SK-N-SH treated with all-trans-retinoic acid at 6 μM for 48 hours (cell line): ENCODE data around the gene TRAK1.

Experiments used
- ATAC-seq: fragments of 200-7000 bp; cut with Tn5 transposase; 3 replicates; pipeline ENCODE4 v1.9.1; 2020; ENCODE audit warnings: mild to moderate bottlenecking, moderate library complexity
- ARNTL ChIP-seq: fragments of 450-650 bp; formaldehyde crosslinking; IDR thresholded peaks from 2 replicates; pipeline ENCODE4 v1.5.0; 2020; ENCODE audit warnings: low read depth, mild to moderate bottlenecking, moderate library complexity, borderline replicate concordance
- CREB5 ChIP-seq: fragments of 250-450 bp; sonication (Bioruptor Pico); IDR thresholded peaks from 2 replicates; pipeline ENCODE4 v1.5.1; 2020; ENCODE audit warnings: low read depth, mild to moderate bottlenecking, moderate library complexity
- CSDC2 ChIP-seq: fragments of 250-450 bp; sonication (Bioruptor Pico); IDR thresholded peaks from 2 replicates; pipeline ENCODE4 v1.5.0; 2020; ENCODE audit warnings: mild to moderate bottlenecking, moderate library complexity
- ESRRG ChIP-seq: fragments of 250-450 bp; sonication (Bioruptor Pico); IDR thresholded peaks from 2 replicates; pipeline ENCODE4 v1.6.1; 2021; ENCODE audit warnings: mild to moderate bottlenecking
- OSR1 ChIP-seq: fragments of 250-450 bp; sonication (Bioruptor Pico); IDR thresholded peaks from 2 replicates; pipeline ENCODE4 v1.8.0; 2022; ENCODE audit warnings: moderate library complexity, mild to moderate bottlenecking, inconsistent platforms
- PATZ1 ChIP-seq: fragments of 250-450 bp; sonication (Bioruptor Pico); IDR thresholded peaks from 2 replicates; pipeline ENCODE4 v1.8.0; 2020; ENCODE audit warnings: mild to moderate bottlenecking, moderate library complexity, borderline replicate concordance
- POU6F1 ChIP-seq: fragments of 250-450 bp; sonication (Bioruptor Pico); IDR thresholded peaks from 2 replicates; pipeline ENCODE4 v1.8.0; 2021; ENCODE audit warnings: low read depth, mild to moderate bottlenecking, moderate library complexity, borderline replicate concordance
- PPARA ChIP-seq: fragments of 250-450 bp; sonication (Bioruptor Pico); IDR thresholded peaks from 2 replicates; pipeline ENCODE4 v1.5.0; 2020; ENCODE audit warnings: mild to moderate bottlenecking, borderline replicate concordance
- RARB ChIP-seq: fragments of 250-450 bp; sonication (Bioruptor Pico); IDR thresholded peaks from 2 replicates; pipeline ENCODE4 v1.8.0; 2021; ENCODE audit warnings: mild to moderate bottlenecking, moderate library complexity
- SNAI2 ChIP-seq: fragments of 250-450 bp; sonication (Bioruptor Pico); IDR thresholded peaks from 2 replicates; pipeline ENCODE4 v1.5.0; 2020; ENCODE audit warnings: mild to moderate bottlenecking, moderate library complexity
- TCF4 ChIP-seq: fragments of 250-450 bp; sonication (Bioruptor Pico); IDR thresholded peaks from 2 replicates; pipeline ENCODE4 v1.8.0; 2021; ENCODE audit warnings: mild to moderate bottlenecking, moderate library complexity, borderline replicate concordance
- TOX ChIP-seq: fragments of 250-450 bp; sonication (Bioruptor Pico); IDR thresholded peaks from 2 replicates; pipeline ENCODE4 v1.8.0; 2021; ENCODE audit warnings: mild to moderate bottlenecking, moderate library complexity, borderline replicate concordance
- ZFP3 ChIP-seq: fragments of 250-450 bp; sonication (Bioruptor Pico); IDR thresholded peaks from 2 replicates; pipeline ENCODE4 v1.5.0; 2020; ENCODE audit warnings: mild to moderate bottlenecking, moderate library complexity
- ZFP30 ChIP-seq: fragments of 450-650 bp; formaldehyde crosslinking; IDR thresholded peaks from 2 replicates; pipeline ENCODE4 v1.5.0; 2022; ENCODE audit warnings: mild to moderate bottlenecking, moderate library complexity
- ZNF565 ChIP-seq: fragments of 450-650 bp; formaldehyde crosslinking; conservative IDR thresholded peaks from 2 replicates; pipeline ENCODE4 v1.5.0; 2020; ENCODE audit warnings: low read depth, mild to moderate bottlenecking, moderate library complexity
- ZNF70 ChIP-seq: fragments of 450-650 bp; formaldehyde crosslinking; IDR thresholded peaks from 2 replicates; pipeline ENCODE4 v1.5.0; 2020; ENCODE audit warnings: mild to moderate bottlenecking, moderate library complexity
- ZNF8 ChIP-seq: fragments of 450-650 bp; formaldehyde crosslinking; IDR thresholded peaks from 2 replicates; pipeline ENCODE4 v1.5.0; 2020; ENCODE audit warnings: mild to moderate bottlenecking, moderate library complexity
- TF ChIP-seq, protein P1 (sequence below): fragments of 250-450 bp; sonication (Bioruptor Pico); IDR thresholded peaks from 2 replicates; pipeline ENCODE4 v1.5.0; 2020; ENCODE audit warnings: mild to moderate bottlenecking, moderate library complexity

The TRAK1 gene

DNA sequence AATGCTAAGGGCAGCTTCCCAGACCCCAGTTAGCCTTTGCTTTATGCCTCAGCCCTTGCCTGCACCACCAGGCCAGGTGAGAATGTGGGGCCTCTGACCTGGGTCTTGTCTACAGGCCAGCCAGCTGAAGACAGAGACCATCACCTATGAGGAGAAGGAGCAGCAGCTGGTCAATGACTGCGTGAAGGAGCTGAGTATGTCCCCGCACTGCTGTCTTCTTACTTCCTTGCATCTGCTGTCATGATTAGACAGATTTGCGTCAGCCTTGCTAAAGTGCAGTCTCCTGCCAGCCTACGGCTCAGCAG is 100.2 kb downstream of the TRAK1 start:
- no peak for TF ChIP-seq ESRRG
- no peak for TF ChIP-seq CREB5 (CRISPR knock-in tag)
- TF ChIP-seq CSDC2 (CRISPR knock-in tag), result no peak
- TF ChIP-seq TOX, result no peak
- TF ChIP-seq, all 23 proteins: peak for 0
- peak; percentile 48 for ATAC-seq

GRCh38 chr3:42192334-42193200 is 101.4 kb downstream of the TRAK1 start:
- TF ChIP-seq ZNF565 (CRISPR knock-in tag) (no peak), CSDC2 (CRISPR knock-in tag) (no peak), TCF4 (CRISPR knock-in tag) (no peak), ZNF70 (CRISPR knock-in tag) (no peak)
- no peak for ATAC-seq

GRCh38 chr3:42194943-42195510 is 103.9 kb downstream of the TRAK1 start:
- TF ChIP-seq TOX (no peak), ARNTL (CRISPR knock-in tag) (no peak), SNAI2 (CRISPR knock-in tag) (no peak), RARB (CRISPR knock-in tag) (no peak), ZFP30 (CRISPR knock-in tag) (no peak), OSR1 (CRISPR knock-in tag) (no peak), CREB5 (CRISPR knock-in tag) (no peak), TCF4 (CRISPR knock-in tag) (no peak), ZFP3 (CRISPR knock-in tag) (no peak), PPARA (CRISPR knock-in tag) (no peak), CSDC2 (CRISPR knock-in tag) (no peak), POU6F1 (CRISPR knock-in tag) (no peak), ZNF8 (CRISPR knock-in tag) (no peak), PATZ1 (CRISPR knock-in tag) (no peak), ZNF70 (CRISPR knock-in tag) (no peak)
- TF ChIP-seq, protein P1, sequence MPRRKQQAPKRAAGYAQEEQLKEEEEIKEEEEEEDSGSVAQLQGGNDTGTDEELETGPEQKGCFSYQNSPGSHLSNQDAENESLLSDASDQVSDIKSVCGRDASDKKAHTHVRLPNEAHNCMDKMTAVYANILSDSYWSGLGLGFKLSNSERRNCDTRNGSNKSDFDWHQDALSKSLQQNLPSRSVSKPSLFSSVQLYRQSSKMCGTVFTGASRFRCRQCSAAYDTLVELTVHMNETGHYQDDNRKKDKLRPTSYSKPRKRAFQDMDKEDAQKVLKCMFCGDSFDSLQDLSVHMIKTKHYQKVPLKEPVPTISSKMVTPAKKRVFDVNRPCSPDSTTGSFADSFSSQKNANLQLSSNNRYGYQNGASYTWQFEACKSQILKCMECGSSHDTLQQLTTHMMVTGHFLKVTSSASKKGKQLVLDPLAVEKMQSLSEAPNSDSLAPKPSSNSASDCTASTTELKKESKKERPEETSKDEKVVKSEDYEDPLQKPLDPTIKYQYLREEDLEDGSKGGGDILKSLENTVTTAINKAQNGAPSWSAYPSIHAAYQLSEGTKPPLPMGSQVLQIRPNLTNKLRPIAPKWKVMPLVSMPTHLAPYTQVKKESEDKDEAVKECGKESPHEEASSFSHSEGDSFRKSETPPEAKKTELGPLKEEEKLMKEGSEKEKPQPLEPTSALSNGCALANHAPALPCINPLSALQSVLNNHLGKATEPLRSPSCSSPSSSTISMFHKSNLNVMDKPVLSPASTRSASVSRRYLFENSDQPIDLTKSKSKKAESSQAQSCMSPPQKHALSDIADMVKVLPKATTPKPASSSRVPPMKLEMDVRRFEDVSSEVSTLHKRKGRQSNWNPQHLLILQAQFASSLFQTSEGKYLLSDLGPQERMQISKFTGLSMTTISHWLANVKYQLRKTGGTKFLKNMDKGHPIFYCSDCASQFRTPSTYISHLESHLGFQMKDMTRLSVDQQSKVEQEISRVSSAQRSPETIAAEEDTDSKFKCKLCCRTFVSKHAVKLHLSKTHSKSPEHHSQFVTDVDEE, result no peak
- ATAC-seq, result no peak

- ATAC-seq, result no peak
- no peak for TF ChIP-seq TCF4 (CRISPR knock-in tag)
- TF ChIP-seq CSDC2 (CRISPR knock-in tag), result no peak
- TF ChIP-seq ZNF70 (CRISPR knock-in tag), result no peak
- TF ChIP-seq, protein P1, result no peak
- no peak for TF ChIP-seq CREB5 (CRISPR knock-in tag)
- no peak for TF ChIP-seq PATZ1 (CRISPR knock-in tag)
Measured at GRCh38 chr3:42195879-42196330, 104.7 kb downstream of the TRAK1 start.
